Measurements from ENCODE around the gene MBD3L2B. TPM values are rescaled to one million over a fixed set of nuclear protein-coding genes. Genes with fewer than 3 reads are reported as not detected.
"Not testable (repeated sequence)": the region's sequence is repeated elsewhere in the genome, so short reads cannot be mapped to it uniquely, and the experiment has no call there.

Gene MBD3L2B
- not detected for polyA plus RNA-seq (ENCODE audit: insufficient read length in 12 of 12)
- long read RNA-seq, donor 1, result 0 reads
- long read RNA-seq, donor 2, result 0 reads
- long read RNA-seq, donor 3, result 0 reads
- long read RNA-seq, donor 4, result 0 reads
- long read RNA-seq, donor 5, result 0 reads
- long read RNA-seq, donor 6, result 0 reads
- long read RNA-seq, donor 7, result 0 reads
- long read RNA-seq, donor 8, result 0 reads
- long read RNA-seq, donor 9, result 0 reads
- long read RNA-seq, donor 10, result 0 reads
- long read RNA-seq, donor 11, result 0 reads

GRCh38 chr19:7021331-7021730 lies at the start of gene MBD3L2B:
Gene MBD3L2B, minus strand, starts transcription at chr19:7021431. Its CDS starts 34 bp downstream, at chr19:7021397.
- DNase-seq, result not testable (repeated sequence)

- DNase-seq, result no peak
These were observed 48.6 kb upstream of the MBD3L2B start for GRCh38 chr19:7069904-7070226.

- peak; percentile 98 for DNase-seq
These were observed 48.0 kb upstream of the MBD3L2B start, which contains the start of gene ZNF557 for GRCh38 chr19:7069042-7069903. Gene ZNF557, plus strand, starts transcription at chr19:7069703. Its CDS starts 5,372 bp downstream, at chr19:7075075.

- no peak for DNase-seq
These were observed 47.4 kb upstream of the MBD3L2B start for GRCh38 chr19:7068599-7068998.

DNA sequence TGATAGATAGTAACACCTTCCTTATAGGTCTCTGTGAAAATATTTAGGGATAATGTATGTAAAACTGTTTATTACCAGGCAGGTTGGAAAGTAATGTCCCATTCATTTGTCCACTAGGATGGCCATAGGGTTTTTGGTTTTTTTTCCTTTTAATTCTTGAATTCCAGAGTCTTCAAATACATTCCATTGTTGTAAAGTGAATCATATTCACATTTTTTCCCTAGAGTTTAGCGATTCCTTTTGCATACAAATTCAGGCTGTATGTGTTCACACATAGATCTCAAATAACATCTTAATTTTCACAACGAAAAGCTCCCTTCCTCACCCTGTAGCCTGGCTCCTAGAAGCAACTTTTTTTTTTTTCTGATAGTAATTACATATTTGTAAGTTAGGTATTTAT lies 46.5 kb upstream of the MBD3L2B start:
- no peak for DNase-seq

GRCh38 chr19:7067122-7067521 lies 45.9 kb upstream of the MBD3L2B start:
- DNase-seq, result not testable (repeated sequence)

- no peak for DNase-seq
These were observed 42.7 kb upstream of the MBD3L2B start for GRCh38 chr19:7063764-7064418.

- no peak for DNase-seq
These were observed 42.1 kb upstream of the MBD3L2B start for GRCh38 chr19:7063339-7063738.

- DNase-seq, result not testable (repeated sequence)
These were observed 38.7 kb upstream of the MBD3L2B start for GRCh38 chr19:7059977-7060376.

DNA sequence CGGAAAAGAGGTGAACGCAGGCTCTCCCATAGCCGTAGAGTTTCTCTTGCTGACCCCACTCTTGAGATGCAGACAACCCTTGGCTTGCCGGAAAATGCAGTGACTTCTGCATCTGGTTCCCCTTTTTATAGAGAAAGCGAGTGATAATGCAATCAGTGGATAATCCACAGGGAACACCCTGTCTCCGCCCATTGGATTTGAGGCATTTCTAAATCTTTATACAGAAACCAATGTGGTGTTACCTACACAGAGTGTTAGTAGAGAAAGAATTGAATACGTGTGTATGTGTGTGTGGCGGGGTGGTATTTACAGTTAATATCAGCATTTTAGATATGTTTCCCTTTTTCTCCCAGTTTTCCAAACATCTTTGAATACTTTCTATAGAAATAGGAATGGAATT lies 37.3 kb upstream of the MBD3L2B start, which contains the start of gene MBD3L3:
TSS of gene MBD3L3 (minus strand) at position 101 of the 400 bp plus-strand sequence. CDS start at position 30, 71 bp downstream.
- not testable (repeated sequence) for DNase-seq

GRCh38 chr19:7056371-7056770 lies 35.1 kb upstream of the MBD3L2B start:
- not testable (repeated sequence) for DNase-seq

DNA sequence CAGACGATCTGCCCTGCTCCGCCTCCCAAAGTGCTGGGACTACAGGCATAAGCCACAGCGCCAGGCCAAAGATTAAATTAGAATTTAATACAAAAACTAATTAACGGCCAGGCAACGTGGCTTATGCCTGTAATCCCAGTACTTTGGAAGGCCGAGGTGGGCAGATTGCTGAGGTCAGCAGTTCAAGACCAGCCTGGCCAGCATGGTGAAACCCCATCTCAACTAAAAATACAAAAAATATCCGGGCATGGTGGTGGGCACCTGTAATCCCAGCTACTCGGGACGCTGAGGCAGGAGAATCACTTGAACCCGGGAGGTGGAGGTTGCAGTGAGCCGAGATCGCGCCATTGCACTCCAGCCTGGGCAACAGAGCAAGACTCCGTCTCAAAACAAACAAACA lies 34.4 kb upstream of the MBD3L2B start:
- DNase-seq, result not testable (repeated sequence)

- DNase-seq, result not testable (repeated sequence)
These were observed 33.6 kb upstream of the MBD3L2B start for GRCh38 chr19:7054635-7055368.

- not testable (repeated sequence) for DNase-seq
These were observed 31.7 kb upstream of the MBD3L2B start for GRCh38 chr19:7052896-7053295.

DNA sequence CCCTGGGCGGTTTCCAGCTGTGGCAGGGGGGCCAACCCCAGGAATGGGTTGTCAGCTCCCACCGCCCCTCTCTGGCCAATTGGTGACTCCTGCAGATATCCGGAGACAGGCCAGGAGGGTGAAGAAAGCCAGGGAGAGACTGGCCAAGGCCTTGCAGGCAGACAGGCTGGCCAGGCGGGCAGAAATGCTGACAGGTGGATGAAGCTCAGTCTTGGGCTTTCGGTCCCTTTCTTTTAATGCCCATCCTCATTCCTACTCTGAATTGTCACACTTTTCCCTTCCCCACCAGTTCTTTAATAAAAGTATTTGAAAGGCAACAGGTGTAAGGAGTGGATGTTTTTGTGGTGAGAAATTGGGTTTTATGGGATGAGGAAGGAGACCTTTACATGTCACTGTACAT lies 30.2 kb upstream of the MBD3L2B start:
- not testable (repeated sequence) for DNase-seq

DNA sequence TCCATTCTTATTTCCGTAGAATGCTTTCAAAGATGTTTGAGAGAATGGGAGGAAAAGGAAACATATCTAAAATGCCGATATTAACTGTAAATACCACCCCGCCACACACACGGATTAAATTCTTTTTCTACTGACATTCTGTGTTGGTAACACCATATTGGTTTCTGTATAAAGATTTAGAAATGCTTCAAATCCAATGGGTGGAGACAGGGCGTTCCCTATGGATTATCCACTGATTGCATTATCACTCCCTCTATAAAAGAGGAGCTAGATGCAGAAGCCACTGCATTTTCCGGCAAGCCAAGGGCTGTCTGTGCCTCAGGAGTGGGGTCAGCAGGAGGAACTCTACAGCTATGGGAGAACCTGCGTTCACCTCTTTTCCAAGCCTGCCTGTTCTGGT lies 27.8 kb upstream of the MBD3L2B start, which contains the start of gene MBD3L2:
TSS of gene MBD3L2 (plus strand) at position 301 of the 400 bp plus-strand sequence. CDS start at position 354, 53 bp downstream.
- not testable (repeated sequence) for DNase-seq

- not testable (repeated sequence) for DNase-seq
These were observed 20.3 kb upstream of the MBD3L2B start for GRCh38 chr19:7041563-7041962.

DNA sequence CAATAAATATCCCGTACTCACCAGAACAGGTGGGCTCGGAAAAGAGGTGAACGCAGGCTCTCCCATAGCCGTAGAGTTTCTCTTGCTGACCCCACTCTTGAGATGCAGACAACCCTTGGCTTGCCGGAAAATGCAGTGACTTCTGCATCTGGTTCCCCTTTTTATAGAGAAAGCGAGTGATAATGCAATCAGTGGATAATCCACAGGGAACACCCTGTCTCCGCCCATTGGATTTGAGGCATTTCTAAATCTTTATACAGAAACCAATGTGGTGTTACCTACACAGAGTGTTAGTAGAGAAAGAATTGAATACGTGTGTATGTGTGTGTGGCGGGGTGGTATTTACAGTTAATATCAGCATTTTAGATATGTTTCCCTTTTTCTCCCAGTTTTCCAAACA lies 18.8 kb upstream of the MBD3L2B start, which contains the start of gene MBD3L4:
TSS of gene MBD3L4 (minus strand) at position 101 of the 400 bp plus-strand sequence. CDS start at position 66, 35 bp downstream.
- DNase-seq, result not testable (repeated sequence)

- DNase-seq, result not testable (repeated sequence)
These were observed 9.0 kb upstream of the MBD3L2B start, which contains the start of gene MBD3L5 for GRCh38 chr19:7030278-7030677. Gene MBD3L5, plus strand, starts transcription at chr19:7030578. Its CDS starts 34 bp downstream, at chr19:7030612.

DNA sequence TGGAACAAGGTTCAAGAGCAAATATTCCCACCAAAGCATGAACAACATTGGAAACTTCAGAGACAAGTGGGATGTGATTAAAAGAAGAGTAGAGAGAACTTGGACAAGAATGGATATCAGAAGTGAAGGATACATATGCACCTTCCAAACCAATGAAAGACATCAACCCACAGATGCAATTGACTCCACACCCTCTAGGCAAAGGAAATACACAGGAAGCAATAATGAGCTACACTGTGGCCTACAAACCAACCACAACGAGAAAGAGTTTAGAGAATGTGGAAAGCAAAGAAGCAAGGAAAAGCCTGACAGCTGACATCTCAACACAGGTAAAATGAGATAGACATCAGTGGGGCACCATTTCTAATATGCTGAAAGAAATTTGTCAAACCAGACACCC lies 7.6 kb upstream of the MBD3L2B start:
- DNase-seq, result not testable (repeated sequence)

DNA sequence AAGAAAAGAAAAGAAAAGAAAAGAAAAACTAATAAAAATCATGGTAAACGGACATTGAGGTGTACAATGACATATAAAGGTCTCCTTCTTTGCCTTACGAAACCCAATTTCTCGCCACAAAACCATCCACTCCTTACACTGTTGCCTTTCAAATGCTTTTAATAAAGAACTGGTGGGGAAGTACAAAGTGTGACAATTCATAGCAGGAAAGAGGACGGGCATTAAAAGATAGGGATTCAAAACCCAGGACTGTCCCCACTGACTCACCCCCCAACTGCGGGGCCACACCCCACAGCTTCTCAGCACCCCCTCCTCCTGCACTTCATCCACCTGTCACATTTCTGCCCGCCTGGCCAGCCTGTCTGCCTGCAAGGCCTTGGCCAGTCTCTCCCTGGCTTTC lies 2.4 kb downstream of the MBD3L2B start:
- DNase-seq, result no peak
